PFSK-1 (cell line): ENCODE results near the gene PRKAG2.

Experiments used
- FOXP2 ChIP-seq: optimal IDR thresholded peaks from 2 replicates; pipeline ENCODE3; 2011; ENCODE audit warnings: borderline replicate concordance, control low read depth, inconsistent platforms; ENCODE audit not compliant: insufficient read depth; ENCODE audit errors: extremely low read length, extremely low read depth
- POLR2AphosphoS5 ChIP-seq: IDR thresholded peaks from 2 replicates; pipeline ENCODE4 v1.6.1; 2012; ENCODE audit warnings: low read depth, mild to moderate bottlenecking, control low read depth, low read length, moderate library complexity
- SIN3A ChIP-seq: IDR thresholded peaks from 2 replicates; pipeline ENCODE4 v1.6.1; 2012; ENCODE audit warnings: mild to moderate bottlenecking, low read length, moderate library complexity, borderline replicate concordance; ENCODE audit not compliant: insufficient read depth
- TAF1 ChIP-seq: IDR thresholded peaks from 2 replicates; pipeline ENCODE4 v1.6.1; 2012; ENCODE audit warnings: low read length, control low read depth, borderline replicate concordance; ENCODE audit not compliant: insufficient read depth
- TF ChIP-seq, protein P1 (sequence below), 2 experiments: IDR thresholded peaks; 2 replicates each; pipeline versions ENCODE4 v1.6.1 to v1.8.0; 2011 to 2012; ENCODE audit warnings: low read depth in 2 of 2, low read length in 2 of 2, control low read depth in 1 of 2, inconsistent platforms in 1 of 2, mild to moderate bottlenecking in 1 of 2, moderate library complexity in 1 of 2; ENCODE audit not compliant: insufficient read depth in 1 of 2

DNA sequence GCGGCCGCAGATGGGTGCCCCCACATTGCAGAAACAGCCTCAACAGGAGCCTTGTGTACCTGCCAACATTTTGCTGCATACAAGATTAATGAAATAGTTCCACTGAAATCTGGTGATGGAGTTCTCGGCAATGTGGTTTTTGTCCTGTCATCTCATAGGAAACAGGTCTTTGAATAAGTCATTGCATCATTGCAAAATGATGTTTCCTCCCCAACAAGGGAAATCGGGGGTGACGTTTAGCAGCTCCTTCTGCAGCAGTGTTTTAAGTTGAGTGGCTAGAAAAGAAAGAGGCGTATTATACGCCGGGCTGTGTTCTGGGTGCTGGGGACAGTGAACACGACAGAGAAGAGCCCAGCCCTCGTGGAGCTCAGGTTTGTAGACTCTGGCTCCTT lies 177.0 kb downstream of the PRKAG2 start:
- no peak for TF ChIP-seq TAF1
- TF ChIP-seq POLR2AphosphoS5, result no peak
- no peak for TF ChIP-seq FOXP2
- TF ChIP-seq, protein P1, sequence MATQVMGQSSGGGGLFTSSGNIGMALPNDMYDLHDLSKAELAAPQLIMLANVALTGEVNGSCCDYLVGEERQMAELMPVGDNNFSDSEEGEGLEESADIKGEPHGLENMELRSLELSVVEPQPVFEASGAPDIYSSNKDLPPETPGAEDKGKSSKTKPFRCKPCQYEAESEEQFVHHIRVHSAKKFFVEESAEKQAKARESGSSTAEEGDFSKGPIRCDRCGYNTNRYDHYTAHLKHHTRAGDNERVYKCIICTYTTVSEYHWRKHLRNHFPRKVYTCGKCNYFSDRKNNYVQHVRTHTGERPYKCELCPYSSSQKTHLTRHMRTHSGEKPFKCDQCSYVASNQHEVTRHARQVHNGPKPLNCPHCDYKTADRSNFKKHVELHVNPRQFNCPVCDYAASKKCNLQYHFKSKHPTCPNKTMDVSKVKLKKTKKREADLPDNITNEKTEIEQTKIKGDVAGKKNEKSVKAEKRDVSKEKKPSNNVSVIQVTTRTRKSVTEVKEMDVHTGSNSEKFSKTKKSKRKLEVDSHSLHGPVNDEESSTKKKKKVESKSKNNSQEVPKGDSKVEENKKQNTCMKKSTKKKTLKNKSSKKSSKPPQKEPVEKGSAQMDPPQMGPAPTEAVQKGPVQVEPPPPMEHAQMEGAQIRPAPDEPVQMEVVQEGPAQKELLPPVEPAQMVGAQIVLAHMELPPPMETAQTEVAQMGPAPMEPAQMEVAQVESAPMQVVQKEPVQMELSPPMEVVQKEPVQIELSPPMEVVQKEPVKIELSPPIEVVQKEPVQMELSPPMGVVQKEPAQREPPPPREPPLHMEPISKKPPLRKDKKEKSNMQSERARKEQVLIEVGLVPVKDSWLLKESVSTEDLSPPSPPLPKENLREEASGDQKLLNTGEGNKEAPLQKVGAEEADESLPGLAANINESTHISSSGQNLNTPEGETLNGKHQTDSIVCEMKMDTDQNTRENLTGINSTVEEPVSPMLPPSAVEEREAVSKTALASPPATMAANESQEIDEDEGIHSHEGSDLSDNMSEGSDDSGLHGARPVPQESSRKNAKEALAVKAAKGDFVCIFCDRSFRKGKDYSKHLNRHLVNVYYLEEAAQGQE (IDR thresholded peaks at IDR 0.05; ENCODE audit: insufficient read depth in 1 of 2, low read depth in 2 of 2, low read length in 2 of 2), result no peak
- TF ChIP-seq SIN3A, result no peak
